Esophagus squamous epithelium (tissue), 4 donors: Measurements from ENCODE around the gene VAMP7.

ENCODE experiments used
- POLR2A ChIP-seq, 4 donors: fragments of 450-650 bp; IDR thresholded peaks; one replicate each; pipeline ENCODE4 v1.6.1; 2017; ENCODE audit warnings: antibody characterized with exemption in 4 of 4, mild to moderate bottlenecking in 4 of 4, moderate library complexity in 3 of 4
- TF ChIP-seq, protein P1 (sequence below), 6 experiments: fragments of 450-650 bp in 4 of 6; fragments of 200-600 bp in 2 of 6; sonication (generic) in 2 of 6; IDR thresholded peaks; one replicate each; pipeline ENCODE4 v1.5.1; 2016 to 2019; ENCODE audit warnings: antibody characterized with exemption in 6 of 6, mild to moderate bottlenecking in 4 of 6, moderate library complexity in 4 of 6

DNA sequence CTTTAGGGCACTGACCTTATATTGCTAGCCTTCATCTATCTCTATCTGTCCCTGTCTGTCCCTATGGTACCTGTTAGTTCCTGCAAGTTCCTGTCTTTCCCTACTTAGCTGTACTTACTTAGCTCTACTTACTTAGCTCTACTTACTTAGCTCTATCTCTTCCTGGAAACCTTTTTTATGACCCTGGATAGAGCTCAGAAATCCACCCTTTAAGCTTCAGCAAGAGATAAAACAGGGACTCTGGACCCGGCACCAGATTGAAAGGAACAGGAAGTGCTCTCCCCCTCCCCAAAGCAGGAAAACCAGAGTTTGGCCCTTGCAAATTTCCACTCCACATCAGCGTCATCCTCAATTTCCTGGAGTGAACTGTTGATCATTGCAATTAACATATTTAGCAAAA lies 104.1 kb downstream of the VAMP7 start:
- TF ChIP-seq, protein P1, sequence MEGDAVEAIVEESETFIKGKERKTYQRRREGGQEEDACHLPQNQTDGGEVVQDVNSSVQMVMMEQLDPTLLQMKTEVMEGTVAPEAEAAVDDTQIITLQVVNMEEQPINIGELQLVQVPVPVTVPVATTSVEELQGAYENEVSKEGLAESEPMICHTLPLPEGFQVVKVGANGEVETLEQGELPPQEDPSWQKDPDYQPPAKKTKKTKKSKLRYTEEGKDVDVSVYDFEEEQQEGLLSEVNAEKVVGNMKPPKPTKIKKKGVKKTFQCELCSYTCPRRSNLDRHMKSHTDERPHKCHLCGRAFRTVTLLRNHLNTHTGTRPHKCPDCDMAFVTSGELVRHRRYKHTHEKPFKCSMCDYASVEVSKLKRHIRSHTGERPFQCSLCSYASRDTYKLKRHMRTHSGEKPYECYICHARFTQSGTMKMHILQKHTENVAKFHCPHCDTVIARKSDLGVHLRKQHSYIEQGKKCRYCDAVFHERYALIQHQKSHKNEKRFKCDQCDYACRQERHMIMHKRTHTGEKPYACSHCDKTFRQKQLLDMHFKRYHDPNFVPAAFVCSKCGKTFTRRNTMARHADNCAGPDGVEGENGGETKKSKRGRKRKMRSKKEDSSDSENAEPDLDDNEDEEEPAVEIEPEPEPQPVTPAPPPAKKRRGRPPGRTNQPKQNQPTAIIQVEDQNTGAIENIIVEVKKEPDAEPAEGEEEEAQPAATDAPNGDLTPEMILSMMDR (IDR thresholded peaks at IDR 0.05), result no peak
- TF ChIP-seq POLR2A (IDR thresholded peaks at IDR 0.05), result no peak
